ENCODE data around the gene INAVA. TPM values are rescaled to one million over a fixed set of nuclear protein-coding genes. Genes with fewer than 3 reads are reported as not detected.
"Not testable (repeated sequence)": the region's sequence is repeated elsewhere in the genome, so short reads cannot be mapped to it uniquely, and the experiment has no call there.

The INAVA gene
- total RNA-seq, 1 donor from 2014 or later, result 54.8 TPM

DNA sequence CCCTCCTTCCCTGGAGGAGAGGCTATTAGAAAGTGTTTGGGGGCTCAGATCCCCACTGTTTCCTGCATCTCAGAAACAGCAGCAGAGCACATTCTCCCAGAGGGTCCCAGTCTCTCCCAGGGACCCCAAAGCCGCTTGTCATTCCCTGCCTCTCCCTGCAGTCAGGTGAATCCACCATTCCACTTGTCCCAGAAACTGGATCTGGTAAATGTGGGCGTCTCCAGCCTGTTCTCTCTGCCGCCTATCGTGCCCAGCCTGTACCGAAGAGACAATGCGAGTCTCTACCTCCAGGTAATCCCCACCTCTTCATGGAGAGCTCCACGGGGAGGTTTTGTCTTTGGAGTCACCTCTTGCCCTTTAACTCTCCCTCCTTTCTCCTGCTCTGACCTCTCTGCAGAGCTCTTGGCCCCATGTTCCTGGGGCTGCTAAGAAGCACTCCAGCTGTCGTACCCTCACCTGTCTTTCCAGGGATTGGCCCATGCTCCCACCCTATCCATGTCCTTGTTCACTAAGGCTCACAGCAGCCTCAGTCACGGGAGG, 26.9 kb downstream of the INAVA start:
- no peak for ATAC-seq

GRCh38 chr1:200922406-200922805, 27.7 kb downstream of the INAVA start:
- no peak for ATAC-seq

GRCh38 chr1:200923601-200924000, 28.9 kb downstream of the INAVA start:
- no peak for ATAC-seq

GRCh38 chr1:200925831-200926230, 31.1 kb downstream of the INAVA start:
- no peak for ATAC-seq

- peak; percentile 42 for ATAC-seq
Observed at GRCh38 chr1:200929530-200930278, 35.0 kb downstream of the INAVA start.

DNA sequence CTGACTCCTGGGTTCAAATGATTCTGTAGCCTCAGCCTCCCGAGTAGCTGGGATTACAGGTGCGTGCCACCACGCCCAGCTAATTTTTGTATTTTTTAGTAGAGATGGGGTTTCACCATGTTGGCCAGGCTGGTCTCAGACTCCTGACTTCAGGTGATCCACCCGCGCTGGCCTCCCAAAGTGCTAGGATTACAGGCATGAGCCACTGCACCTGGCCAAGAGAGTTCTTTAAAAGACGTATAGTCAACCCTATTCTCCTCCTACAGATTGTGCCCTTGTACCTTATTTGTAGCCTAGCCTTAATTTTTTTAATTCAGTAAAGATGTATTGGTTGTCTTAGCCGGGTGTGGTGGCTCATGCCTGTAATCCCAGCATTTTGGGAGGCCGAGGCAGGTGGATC, 35.6 kb downstream of the INAVA start:
- not testable (repeated sequence) for ATAC-seq

- ATAC-seq, result no peak
Observed at GRCh38 chr1:200931776-200932175, 37.1 kb downstream of the INAVA start.

GRCh38 chr1:200934676-200935245, 40.1 kb downstream of the INAVA start:
- no peak for ATAC-seq

- peak; percentile 18 for ATAC-seq
Observed at GRCh38 chr1:200935286-200935962, 40.7 kb downstream of the INAVA start.

DNA sequence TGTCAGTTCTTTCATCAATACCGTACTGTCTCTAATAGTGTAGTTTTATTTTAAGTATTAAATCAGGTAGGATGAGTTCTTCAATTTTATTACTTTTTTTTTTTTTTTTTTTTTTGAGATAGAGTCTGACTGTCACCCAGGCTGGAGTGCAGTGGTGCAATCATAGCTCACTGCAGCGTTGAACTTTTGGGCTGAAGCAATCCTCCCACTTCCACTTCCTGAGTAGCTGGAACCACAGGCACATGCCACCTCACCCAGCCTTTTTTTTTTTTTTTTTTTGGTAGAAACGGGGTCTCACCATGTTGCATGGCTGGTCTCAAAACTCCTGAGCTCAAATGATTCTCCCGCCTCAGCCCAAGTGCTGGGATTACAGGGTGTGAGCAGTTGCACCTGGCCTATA, 44.3 kb downstream of the INAVA start:
- ATAC-seq, result no peak

- ATAC-seq, result no peak
Observed at GRCh38 chr1:200945111-200945510, 50.4 kb downstream of the INAVA start.

DNA sequence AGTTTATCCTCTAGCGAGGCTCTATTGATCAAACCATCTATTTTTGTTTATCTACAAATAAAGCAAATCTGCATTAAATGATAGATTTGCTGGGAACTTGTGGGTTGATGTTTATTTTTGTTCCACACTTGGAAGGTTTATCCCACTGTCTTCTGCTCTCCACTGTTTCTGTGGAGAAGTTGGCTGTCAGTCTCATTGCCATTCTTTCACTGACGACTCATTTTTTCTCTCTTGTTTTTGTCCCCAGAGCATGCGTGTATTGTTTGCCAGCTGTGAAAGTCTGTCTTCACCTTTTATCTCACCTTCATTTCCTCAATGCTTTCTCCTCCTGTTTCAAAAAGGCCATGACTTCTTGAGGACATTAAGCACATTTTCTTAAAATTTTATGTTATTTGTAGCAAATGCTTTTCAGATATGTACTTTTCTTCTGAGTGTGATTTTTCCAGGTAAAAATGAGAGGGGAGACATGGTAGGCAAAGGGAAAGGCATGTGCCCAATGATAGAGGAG, 52.4 kb downstream of the INAVA start:
- ATAC-seq, result no peak

GRCh38 chr1:200949626-200950025, 54.9 kb downstream of the INAVA start:
- ATAC-seq, result no peak

- no peak for ATAC-seq
Observed at GRCh38 chr1:200951016-200951415, 56.3 kb downstream of the INAVA start.

GRCh38 chr1:200954434-200954833, 59.7 kb downstream of the INAVA start:
- no peak for ATAC-seq

GRCh38 chr1:200958597-200958996, 63.9 kb downstream of the INAVA start:
- no peak for ATAC-seq

DNA sequence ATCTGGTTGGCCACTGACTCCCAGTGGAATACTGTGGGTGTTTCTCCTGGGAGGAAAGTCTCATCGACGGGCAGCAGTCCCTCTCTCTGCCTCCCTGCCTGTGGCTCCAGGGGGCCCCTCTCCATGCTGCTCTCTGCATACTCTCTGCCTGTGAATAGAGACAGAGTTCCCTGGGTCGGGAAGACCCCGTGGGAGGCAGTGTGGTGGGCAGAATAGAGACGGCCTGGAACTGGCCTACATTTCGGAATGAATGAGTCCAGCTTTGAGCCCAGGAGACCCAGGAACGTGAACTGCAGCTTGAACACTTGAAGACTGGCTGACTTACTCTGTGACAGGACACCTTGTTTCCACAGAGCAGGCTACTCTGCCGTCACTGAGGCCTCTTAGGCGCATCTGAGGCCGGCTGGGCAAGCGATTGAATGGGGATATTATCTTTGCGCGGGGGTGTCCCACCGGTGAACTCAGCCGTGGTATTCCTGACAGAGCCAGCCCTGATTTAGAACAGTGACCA, 64.8 kb downstream of the INAVA start:
- ATAC-seq, result no peak

DNA sequence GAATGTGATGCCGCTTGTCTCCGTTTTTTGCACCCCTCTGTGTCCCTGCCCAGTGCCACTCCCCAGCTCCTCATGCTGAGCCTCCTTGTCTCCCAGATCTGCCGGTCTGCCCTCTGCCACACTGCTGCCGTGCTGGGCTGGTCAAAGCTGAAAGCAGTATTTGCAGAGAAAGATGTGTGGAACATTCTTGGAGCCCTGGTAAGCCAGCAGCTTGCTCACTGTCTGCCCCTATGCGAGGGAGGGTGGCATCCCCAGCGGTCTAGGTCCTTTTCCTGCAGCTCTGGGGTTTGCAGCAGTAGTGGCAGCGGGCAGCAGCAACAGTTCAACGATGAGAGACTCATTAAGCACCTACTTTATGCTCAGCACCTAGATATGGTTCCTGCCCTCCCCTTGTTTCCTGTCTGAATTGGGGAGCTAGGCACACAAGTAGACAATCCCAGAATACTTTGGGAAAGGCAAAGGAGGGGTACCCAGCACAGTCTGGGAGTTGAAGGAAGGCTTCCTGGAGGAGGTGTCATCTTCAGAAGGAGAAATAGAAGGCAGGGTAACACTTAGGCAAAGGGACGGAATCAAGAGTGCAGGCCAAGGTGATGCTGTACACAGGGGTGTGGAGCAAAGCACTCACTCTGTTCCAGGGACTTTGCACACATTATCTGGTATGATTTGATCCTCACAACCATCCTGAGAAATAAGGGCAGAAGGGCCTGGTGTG, 65.7 kb downstream of the INAVA start:
- no peak for ATAC-seq

GRCh38 chr1:200960948-200961340, 66.2 kb downstream of the INAVA start:
- no peak for ATAC-seq

- not testable (repeated sequence) for ATAC-seq
Observed at GRCh38 chr1:200962151-200962550, 67.5 kb downstream of the INAVA start.

- ATAC-seq, result no peak
Observed at GRCh38 chr1:200962631-200963030, 67.9 kb downstream of the INAVA start.

DNA sequence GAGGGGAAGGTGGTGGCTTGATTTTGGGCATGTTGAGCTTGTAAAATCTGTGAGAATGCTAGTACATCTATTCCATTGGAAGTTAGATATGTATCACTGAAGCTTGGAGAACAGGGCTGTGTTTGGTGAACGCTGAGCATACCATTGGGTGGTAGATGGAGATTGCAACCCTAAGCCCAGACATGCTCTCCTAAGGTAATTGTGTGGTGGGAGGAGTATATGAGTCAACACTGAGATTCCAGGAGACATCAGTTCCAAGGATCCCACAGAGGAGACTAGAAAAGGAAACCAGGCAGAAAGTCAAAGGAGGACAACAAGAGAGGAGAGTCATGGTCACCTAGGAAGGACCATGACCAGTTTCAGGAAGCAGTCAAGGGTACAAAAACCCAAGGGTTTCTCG, 68.4 kb downstream of the INAVA start:
- no peak for ATAC-seq

DNA sequence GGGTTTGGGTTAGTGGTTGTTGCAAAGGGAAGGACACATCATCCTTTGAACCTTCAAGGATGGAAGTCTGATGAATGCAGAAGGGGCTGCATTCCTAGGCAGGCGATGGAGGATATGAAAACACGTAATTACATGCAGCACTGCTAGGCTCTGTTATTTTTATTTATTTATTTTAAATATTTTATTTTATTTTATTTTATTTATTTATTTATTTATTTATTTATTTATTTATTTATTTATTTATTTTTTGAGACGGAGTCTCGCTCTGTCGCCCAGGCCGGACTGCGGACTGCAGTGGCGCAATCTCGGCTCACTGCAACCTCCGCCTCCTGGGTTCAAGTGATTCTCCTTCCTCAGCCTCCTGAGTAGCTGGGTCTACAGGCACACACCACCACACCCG, 69.2 kb downstream of the INAVA start:
- ATAC-seq, result not testable (repeated sequence)

All from esophagus mucosa (tissue), 1 donor.